22Rv1 (cell line): ENCODE measurements around the gene DHH.
"Not testable (repeated sequence)": the region's sequence is repeated elsewhere in the genome, so short reads cannot be mapped to it uniquely, and the experiment has no call there.

Source experiments
- ZFX ChIP-seq: fragments of 450-650 bp; IDR thresholded peaks from 2 replicates; pipeline ENCODE4 v1.6.1; 2017; ENCODE audit warnings: antibody characterized with exemption, borderline replicate concordance
- TF ChIP-seq, protein P1 (sequence below): fragments of 450-650 bp; IDR thresholded peaks from 2 replicates; pipeline ENCODE4 v1.5.1; 2017; ENCODE audit warnings: mild to moderate bottlenecking

DNA sequence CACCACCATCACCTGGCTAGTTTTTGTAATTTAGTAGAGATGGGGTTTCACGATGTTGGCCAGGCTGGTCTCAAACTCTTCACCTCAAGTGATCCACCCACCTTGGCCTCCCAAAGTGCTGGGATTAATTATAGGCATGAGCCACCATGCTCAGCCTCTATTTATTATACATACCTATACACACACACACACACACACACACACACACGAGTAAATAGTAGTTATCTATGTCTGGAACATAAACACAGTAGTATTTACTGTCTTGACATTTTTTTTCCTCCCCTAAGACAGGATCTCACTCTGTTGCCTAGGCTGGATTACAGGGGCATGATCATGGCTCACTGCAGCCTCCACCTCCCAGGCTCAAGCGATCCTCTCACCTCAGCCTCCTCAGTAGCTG lies 42.4 kb upstream of the DHH start:
- TF ChIP-seq ZFX, result not testable (repeated sequence)
- TF ChIP-seq, protein P1, sequence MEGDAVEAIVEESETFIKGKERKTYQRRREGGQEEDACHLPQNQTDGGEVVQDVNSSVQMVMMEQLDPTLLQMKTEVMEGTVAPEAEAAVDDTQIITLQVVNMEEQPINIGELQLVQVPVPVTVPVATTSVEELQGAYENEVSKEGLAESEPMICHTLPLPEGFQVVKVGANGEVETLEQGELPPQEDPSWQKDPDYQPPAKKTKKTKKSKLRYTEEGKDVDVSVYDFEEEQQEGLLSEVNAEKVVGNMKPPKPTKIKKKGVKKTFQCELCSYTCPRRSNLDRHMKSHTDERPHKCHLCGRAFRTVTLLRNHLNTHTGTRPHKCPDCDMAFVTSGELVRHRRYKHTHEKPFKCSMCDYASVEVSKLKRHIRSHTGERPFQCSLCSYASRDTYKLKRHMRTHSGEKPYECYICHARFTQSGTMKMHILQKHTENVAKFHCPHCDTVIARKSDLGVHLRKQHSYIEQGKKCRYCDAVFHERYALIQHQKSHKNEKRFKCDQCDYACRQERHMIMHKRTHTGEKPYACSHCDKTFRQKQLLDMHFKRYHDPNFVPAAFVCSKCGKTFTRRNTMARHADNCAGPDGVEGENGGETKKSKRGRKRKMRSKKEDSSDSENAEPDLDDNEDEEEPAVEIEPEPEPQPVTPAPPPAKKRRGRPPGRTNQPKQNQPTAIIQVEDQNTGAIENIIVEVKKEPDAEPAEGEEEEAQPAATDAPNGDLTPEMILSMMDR, result not testable (repeated sequence)
